Measurements from ENCODE around the gene IFIT1.

- TF ChIP-seq, protein P1, sequence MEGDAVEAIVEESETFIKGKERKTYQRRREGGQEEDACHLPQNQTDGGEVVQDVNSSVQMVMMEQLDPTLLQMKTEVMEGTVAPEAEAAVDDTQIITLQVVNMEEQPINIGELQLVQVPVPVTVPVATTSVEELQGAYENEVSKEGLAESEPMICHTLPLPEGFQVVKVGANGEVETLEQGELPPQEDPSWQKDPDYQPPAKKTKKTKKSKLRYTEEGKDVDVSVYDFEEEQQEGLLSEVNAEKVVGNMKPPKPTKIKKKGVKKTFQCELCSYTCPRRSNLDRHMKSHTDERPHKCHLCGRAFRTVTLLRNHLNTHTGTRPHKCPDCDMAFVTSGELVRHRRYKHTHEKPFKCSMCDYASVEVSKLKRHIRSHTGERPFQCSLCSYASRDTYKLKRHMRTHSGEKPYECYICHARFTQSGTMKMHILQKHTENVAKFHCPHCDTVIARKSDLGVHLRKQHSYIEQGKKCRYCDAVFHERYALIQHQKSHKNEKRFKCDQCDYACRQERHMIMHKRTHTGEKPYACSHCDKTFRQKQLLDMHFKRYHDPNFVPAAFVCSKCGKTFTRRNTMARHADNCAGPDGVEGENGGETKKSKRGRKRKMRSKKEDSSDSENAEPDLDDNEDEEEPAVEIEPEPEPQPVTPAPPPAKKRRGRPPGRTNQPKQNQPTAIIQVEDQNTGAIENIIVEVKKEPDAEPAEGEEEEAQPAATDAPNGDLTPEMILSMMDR (IDR thresholded peaks at IDR 0.05) = no peak
- TF ChIP-seq POLR2A (IDR thresholded peaks at IDR 0.05) = no peak
These were observed 49.9 kb downstream of the IFIT1 start for GRCh38 chr10:89442289-89442688.

All from Peyer's patch (tissue), 4 donors.